Right lobe of liver (tissue), 6 donors: ENCODE data around the gene ZNF598. TPM values are rescaled to one million over a fixed set of nuclear protein-coding genes. Genes with fewer than 3 reads are reported as not detected.

Source experiments
- ATAC-seq, 4 donors: fragments of 200-7000 bp; cut with Tn5 transposase; one replicate each; pipeline ENCODE4 v1.9.1; 2020; ENCODE audit warnings: mild to moderate bottlenecking in 4 of 4, moderate library complexity in 4 of 4
- DNase-seq, 3 donors: peaks; one replicate each; pipeline ENCODE4 v3.0.0-alpha.2; 2020
- H3K27ac ChIP-seq, 3 donors: fragments of 200-600 bp; one replicate each; pipeline ENCODE4 v1.8.0; 2022
- H3K27me3 ChIP-seq, 2 donors: fragments of 200-600 bp; one replicate each; pipeline ENCODE4 v1.8.0; 2022
- H3K36me3 ChIP-seq, 4 donors: fragments of 200-600 bp; sonication (generic) in 1 of 4; one replicate each; pipeline versions ENCODE4 v1.5.1 to v1.8.0; 2017 to 2022; ENCODE audit warnings: control low read depth in 1 of 4
- H3K4me1 ChIP-seq, 4 donors: fragments of 200-600 bp; sonication (generic) in 1 of 4; one replicate each; pipeline versions ENCODE4 v1.5.1 to v1.8.0; 2017 to 2022; ENCODE audit warnings: control low read depth in 1 of 4
- H3K4me3 ChIP-seq, 3 donors: fragments of 200-600 bp; one replicate each; pipeline ENCODE4 v1.8.0; 2022
- H3K9me3 ChIP-seq, 4 donors: fragments of 200-600 bp; sonication (generic) in 1 of 4; one replicate each; pipeline versions ENCODE4 v1.5.1 to v1.8.0; 2017 to 2022; ENCODE audit warnings: control low read depth in 1 of 4
- CTCF ChIP-seq, 4 donors: fragments of 200-600 bp in 3 of 4; fragments of 450-650 bp in 1 of 4; IDR thresholded peaks; one replicate each; pipeline versions ENCODE4 v1.5.1 to v1.8.0; 2016 to 2022; ENCODE audit warnings: antibody characterized with exemption in 4 of 4, mild to moderate bottlenecking in 2 of 4
- POLR2A ChIP-seq: fragments of 450-650 bp; IDR thresholded peaks from one replicate; pipeline ENCODE4 v1.6.1; 2017; ENCODE audit warnings: antibody characterized with exemption, mild to moderate bottlenecking
- WGBS: methylation state at CpG from one replicate; pipeline ENCODE4 v1.1.6; 2018; ENCODE audit warnings: low coverage, low lambda C conversion rate; ENCODE audit not compliant: insufficient coverage; ENCODE audit errors: missing lambda C conversion rate; 5-methylcytosine and 5-hydroxymethylcytosine counted together
- intact Hi-C, 2 donors: fragments of 100-400 bp; cut with DNase I; formaldehyde crosslinking; loops; one replicate each; pipeline versions ENCODE4 v1.11.2 to v1.14.1; 2022
- total RNA-seq, 6 experiments: library from RNA; depleted of rRNA in 2 of 6; stranded (reverse); fragments of >200 nt in 2 of 6; fragmentation: NEBNext Ultra II Directional in 3 of 6; extraction: Animal tissue kit (Norgen Biotek cat#: 25700) in 3 of 6; gene quantifications; one replicate each; pipeline versions ENCODE4 v1.1.0 to v1.2.4, GENCODE V29; 2016 to 2023
- donor health status: DM: no; HTN: yes; CAD: no.
- donor health status: DM: no; HTN: no; CAD: no.
- donor health status: DM: no; HTN: no; CAD: no.
- donor health status: DM: no; HTN: yes; CAD: no.
- donor health status: DM: no; HTN: yes; CAD: no.

ZNF598 gene
- total RNA-seq, 6 experiments from 2014 or later = 21.6 to 46.4 (median 25.0) TPM

GRCh38 chr16:1993731-1994131 is 15.9 kb downstream of the ZNF598 start:
- no peak for TF ChIP-seq CTCF (IDR thresholded peaks at IDR 0.05)
- TF ChIP-seq POLR2A = no peak
- 8% methylated on average over 1 of the region's 2 CpGs for WGBS
- intact Hi-C loops = no loop called here
- Histone ChIP-seq H3K4me1 (peaks cover 0 to 18% (median 3%) of the 10 kb centered on the region in 4 donors), H3K27me3 (peaks cover 0 to 7% of the 10 kb centered on the region in 2 donors), H3K9me3 (no peaks in the 10 kb centered on the region), H3K36me3 (peaks cover 0 to 14% (median 3%) of the 10 kb centered on the region in 4 donors), H3K27ac (no peak overlapping the region), H3K4me3 (no peak overlapping the region)
- DNase-seq (peak; percentile 80 to 82 (median 81)), ATAC-seq (peak; percentile 29 to 64 (median 55))

- Histone ChIP-seq H3K9me3 (no peaks in the 10 kb centered on the region), H3K4me3 (no peak overlapping the region), H3K4me1 (peaks cover 0 to 18% (median 3%) of the 10 kb centered on the region in 4 donors), H3K36me3 (peaks cover 0 to 5% (median 0%) of the 10 kb centered on the region in 4 donors), H3K27ac (no peak overlapping the region), H3K27me3 (peaks cover 0 to 7% of the 10 kb centered on the region in 2 donors)
- DNase-seq (peak in 1 of 3 donors; percentile 53), ATAC-seq (no peak)
- intact Hi-C loops = no loop called here
- TF ChIP-seq POLR2A (no peak), CTCF (IDR thresholded peaks at IDR 0.05) (no peak)
- WGBS = 93% methylated on average over 3 of the region's 50 CpGs
Observed at GRCh38 chr16:1992704-1993317, 16.8 kb downstream of the ZNF598 start.

GRCh38 chr16:1991948-1992703 is 17.5 kb downstream of the ZNF598 start:
- Histone ChIP-seq H3K36me3 (peaks cover 0 to under 1% (median 0%) of the 10 kb centered on the region in 4 donors), H3K4me1 (peaks cover 0 to 18% (median 3%) of the 10 kb centered on the region in 4 donors), H3K4me3 (peak overlapping the region; percentile 18 to 42 (median 18)), H3K27ac (no peak overlapping the region), H3K27me3 (peaks cover 0 to 7% of the 10 kb centered on the region in 2 donors), H3K9me3 (no peaks in the 10 kb centered on the region)
- DNase-seq = peak; percentile 91 to 97 (median 97)
- intact Hi-C loops = no loop called here
- WGBS = 51% methylated on average over 10 of the region's 96 CpGs
- ATAC-seq = peak; percentile 77 to 89 (median 83)
- peak; percentile 20 for TF ChIP-seq POLR2A
- TF ChIP-seq CTCF (IDR thresholded peaks at IDR 0.05) = no peak

- Histone ChIP-seq H3K4me3 (peak overlapping the region; percentile 18 to 42 (median 18)), H3K27ac (no peak overlapping the region)
- WGBS = 20% methylated on average over 11 of the region's 22 CpGs
Observed at GRCh38 chr16:1991588-1991947, 18.1 kb downstream of the ZNF598 start.

More at GRCh38 chr16:1991588-1991947, 18.1 kb downstream of the ZNF598 start:
- Histone ChIP-seq H3K36me3 (no peaks in the 10 kb centered on the region), H3K9me3 (no peaks in the 10 kb centered on the region), H3K27me3 (peaks cover 0 to 7% of the 10 kb centered on the region in 2 donors), H3K4me1 (peaks cover 0 to 18% (median 3%) of the 10 kb centered on the region in 4 donors)
- intact Hi-C loops = no loop called here
- ATAC-seq (no peak), DNase-seq (no peak)
- TF ChIP-seq CTCF (IDR thresholded peaks at IDR 0.05) (no peak), POLR2A (no peak)
